GM12878 (cell line): Measurements from ENCODE around the gene SLC12A9. TPM values are rescaled to one million over a fixed set of nuclear protein-coding genes. Genes with fewer than 3 reads are reported as not detected.

Experiments
- CBFB ChIP-seq: IDR thresholded peaks from 2 replicates; pipeline ENCODE4 v1.6.1; 2016; ENCODE audit warnings: antibody characterized with exemption, low read depth
- CREB1 ChIP-seq: IDR thresholded peaks from 2 replicates; pipeline ENCODE4 v1.6.1; 2012; ENCODE audit warnings: low read depth, mild to moderate bottlenecking, inconsistent platforms
- E4F1 ChIP-seq: fragments of 450-650 bp; IDR thresholded peaks from 2 replicates; pipeline ENCODE4 v1.6.1; 2018; ENCODE audit warnings: borderline replicate concordance, mild to moderate bottlenecking; ENCODE audit not compliant: partially characterized antibody
- GATAD2B ChIP-seq: fragments of 450-650 bp; conservative IDR thresholded peaks from 2 replicates; pipeline ENCODE4 v1.6.1; 2017; ENCODE audit warnings: low read depth, mild to moderate bottlenecking, moderate library complexity
- HDGF ChIP-seq: fragments of 450-650 bp; IDR thresholded peaks from 2 replicates; pipeline ENCODE4 v1.6.1; 2016; ENCODE audit warnings: antibody characterized with exemption
- IKZF1 ChIP-seq: fragments of 450-650 bp; conservative IDR thresholded peaks from 2 replicates; pipeline ENCODE4 v1.6.1; 2017; ENCODE audit warnings: antibody characterized with exemption, mild to moderate bottlenecking
- JUNB ChIP-seq: IDR thresholded peaks from 2 replicates; pipeline ENCODE4 v1.6.1; 2016; ENCODE audit warnings: antibody characterized with exemption, mild to moderate bottlenecking
- MXI1 ChIP-seq: fragments of 150-350 bp; IDR thresholded peaks from 2 replicates; pipeline ENCODE4 v1.6.1; 2011; ENCODE audit warnings: low read depth, mild to moderate bottlenecking, inconsistent platforms, low read length, improper control_type of control experiment
- NKRF ChIP-seq: fragments of 450-650 bp; conservative IDR thresholded peaks from 2 replicates; pipeline ENCODE4 v1.6.1; 2017; ENCODE audit warnings: mild to moderate bottlenecking, moderate library complexity
- PAX5 ChIP-seq: IDR thresholded peaks from 2 replicates; pipeline ENCODE4 v1.6.1; 2011; ENCODE audit warnings: low read depth, low read length, borderline replicate concordance
- PML ChIP-seq: IDR thresholded peaks from 2 replicates; pipeline ENCODE4 v1.6.1; 2012; ENCODE audit warnings: low read length, inconsistent platforms
- POLR2AphosphoS2 ChIP-seq: IDR thresholded peaks from 2 replicates; pipeline ENCODE4 v1.6.1; 2011; ENCODE audit warnings: low read depth, mild to moderate bottlenecking, low read length, improper control_type of control experiment, moderate library complexity
- RBBP5 ChIP-seq: fragments of 200-600 bp; sonication (generic); conservative IDR thresholded peaks from 2 replicates; pipeline ENCODE4 v1.6.1; 2016
- SIN3A ChIP-seq: IDR thresholded peaks from 2 replicates; pipeline ENCODE4 v1.6.1; 2012; ENCODE audit warnings: low read depth, low read length, improper control_type of control experiment
- SRF ChIP-seq, 2 experiments: IDR thresholded peaks; 2 replicates each; pipeline ENCODE4 v1.6.1; 2011; ENCODE audit warnings: low read depth in 2 of 2, low read length in 2 of 2, mild to moderate bottlenecking in 1 of 2, moderate library complexity in 1 of 2
- TCF3 ChIP-seq: IDR thresholded peaks from 2 replicates; pipeline ENCODE4 v1.6.1; 2012; ENCODE audit warnings: low read depth, mild to moderate bottlenecking, low read length, borderline replicate concordance; ENCODE audit not compliant: insufficient read depth
- ZNF592 ChIP-seq: fragments of 450-650 bp; IDR thresholded peaks from 2 replicates; pipeline ENCODE4 v1.6.1; 2017; ENCODE audit warnings: mild to moderate bottlenecking, moderate library complexity
- polyA plus RNA-seq, 11 experiments: library from polyadenylated mRNA; depleted of rRNA in 4 of 11; unstranded in 6 of 11; stranded (reverse) in 5 of 11; fragments of >200 nt; fragmentation: Nextera tagmentation in 4 of 11; fragmentation: Illumina TruSeq in 1 of 11; extraction: Ambion mirVana in 4 of 11; extraction: Trizol in 1 of 11; gene quantifications; 1 replicate in 1 of 11; 2 replicates in 10 of 11; pipeline versions ENCODE4 v1.2.1 to v1.2.3, GENCODE V29; 2011 to 2016; ENCODE audit warnings: inconsistent platforms in 2 of 11, missing spikeins in 2 of 11, low read depth in 1 of 11
- total RNA-seq, 4 experiments: library from RNA; depleted of rRNA in 3 of 4; stranded (reverse); fragments of >200 nt in 3 of 4; fragmentation: Illumina TruSeq in 1 of 4; extraction: Trizol in 1 of 4; gene quantifications; 2 replicates each; pipeline versions ENCODE4 v1.2.1 to v1.2.3, GENCODE V29; 2013 to 2021
- TF ChIP-seq, protein P1 (sequence below): fragments of 450-650 bp; IDR thresholded peaks from 2 replicates; pipeline ENCODE4 v1.6.1; 2016; ENCODE audit warnings: mild to moderate bottlenecking

The SLC12A9 gene
- total and polyA plus RNA-seq, 10 of the 15 experiments (the other 5 are each of a cell fraction or from before 2014, with no cell fraction given) = 0.24 to 18.5 (median 9.4) TPM

DNA sequence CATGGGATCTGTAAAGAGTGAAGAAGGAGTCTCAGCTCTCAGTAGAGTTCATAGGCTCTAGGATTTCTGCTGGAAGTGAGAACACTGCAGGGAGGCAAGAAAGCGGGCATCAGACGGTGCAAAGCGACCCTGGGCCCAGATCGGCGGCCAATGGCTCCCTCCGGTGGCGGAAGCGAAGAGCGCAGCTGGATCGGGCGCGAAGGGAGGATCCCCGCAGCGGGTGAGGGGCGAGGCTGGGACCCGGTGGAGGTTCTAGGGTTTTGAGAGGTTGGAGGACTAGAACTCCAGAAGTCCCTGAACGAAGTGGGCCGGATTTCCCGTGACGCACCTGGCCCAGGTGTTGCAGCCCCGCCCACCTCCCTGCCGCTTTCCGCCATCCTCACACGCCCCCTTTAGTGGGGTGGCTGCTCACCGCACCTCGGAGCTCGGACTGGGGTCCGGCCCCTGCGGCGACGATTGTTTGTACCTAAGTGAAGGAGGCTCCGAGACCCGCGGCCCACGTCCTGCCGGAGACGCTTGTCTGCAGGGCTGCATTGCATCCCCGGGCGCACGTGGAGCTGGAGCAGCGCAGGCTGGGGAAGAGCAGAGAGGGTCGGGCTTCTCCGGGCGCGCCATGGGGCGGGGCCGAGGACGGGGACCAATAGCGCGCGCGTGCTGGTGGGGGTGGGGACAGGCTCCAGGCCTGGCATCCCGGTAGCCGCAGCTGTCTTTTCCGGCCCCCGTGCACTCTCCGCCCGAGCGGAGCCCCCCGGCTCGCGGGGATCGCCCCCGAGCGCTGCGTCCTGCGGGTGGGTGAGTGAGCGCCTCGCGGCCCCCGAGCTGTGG is at the start of gene SLC12A9 (continued):
- TF ChIP-seq SRF (IDR thresholded peaks at IDR 0.05; ENCODE audit: low read depth in 2 of 2, low read length in 2 of 2) (no peak), PML (no peak), ZNF592 (no peak), GATAD2B (peak; percentile 84), JUNB (no peak), TCF3 (peak; percentile 60; the same call in 1 of the 2 replicates), POLR2AphosphoS2 (no peak), NKRF (peak; percentile 96; the same call in 1 of the 2 replicates), MXI1 (peak; percentile 97), CREB1 (no peak), RBBP5 (no peak), PAX5 (no peak), CBFB (no peak), IKZF1 (peak; percentile 66), E4F1 (no peak), HDGF (no peak), SIN3A (0 out of 2 replicates have a peak, but pooled peaks have one; percentile 64)
- TF ChIP-seq, protein P1, sequence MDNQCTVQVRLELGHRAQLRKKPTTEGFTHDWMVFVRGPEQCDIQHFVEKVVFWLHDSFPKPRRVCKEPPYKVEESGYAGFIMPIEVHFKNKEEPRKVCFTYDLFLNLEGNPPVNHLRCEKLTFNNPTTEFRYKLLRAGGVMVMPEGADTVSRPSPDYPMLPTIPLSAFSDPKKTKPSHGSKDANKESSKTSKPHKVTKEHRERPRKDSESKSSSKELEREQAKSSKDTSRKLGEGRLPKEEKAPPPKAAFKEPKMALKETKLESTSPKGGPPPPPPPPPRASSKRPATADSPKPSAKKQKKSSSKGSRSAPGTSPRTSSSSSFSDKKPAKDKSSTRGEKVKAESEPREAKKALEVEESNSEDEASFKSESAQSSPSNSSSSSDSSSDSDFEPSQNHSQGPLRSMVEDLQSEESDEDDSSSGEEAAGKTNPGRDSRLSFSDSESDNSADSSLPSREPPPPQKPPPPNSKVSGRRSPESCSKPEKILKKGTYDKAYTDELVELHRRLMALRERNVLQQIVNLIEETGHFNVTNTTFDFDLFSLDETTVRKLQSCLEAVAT = 0 out of 2 replicates have a peak, but pooled peaks have one; percentile 27
